Suprapubic skin (tissue), 3 donors: ENCODE measurements around the gene GALNT9.

Experiments
- CTCF ChIP-seq, 2 donors: fragments of 200-600 bp in 1 of 2; fragments of 450-650 bp in 1 of 2; sonication (generic) in 1 of 2; IDR thresholded peaks; one replicate each; pipeline ENCODE4 v1.5.1; 2016 to 2019; ENCODE audit warnings: antibody characterized with exemption in 2 of 2, mild to moderate bottlenecking in 1 of 2, moderate library complexity in 1 of 2
- EP300 ChIP-seq: sonication (generic); formaldehyde crosslinking; IDR thresholded peaks from one replicate; pipeline ENCODE4 v1.6.1; 2017; ENCODE audit warnings: antibody characterized with exemption

GRCh38 chr12:132351751-132352495, 22.5 kb upstream of the GALNT9 start:
- TF ChIP-seq EP300 (no peak), CTCF (IDR thresholded peaks at IDR 0.05) (no peak)
